ENCODE results near the gene APBA2. TPM values are rescaled to one million over a fixed set of nuclear protein-coding genes. Genes with fewer than 3 reads are reported as not detected.

The APBA2 gene
- total and polyA plus RNA-seq, 2 of the 4 experiments (the other 2 are of a cell fraction) = 21.7 to 33.0 TPM

GRCh38 chr15:28923726-28924280 is 38.0 kb downstream of the APBA2 start:
- dilution Hi-C loops (cut with HindIII; ENCODE audit: low sequenced_read_pairs, unreplicated experiment) = no loop called here
- H3K27me3 ChIP-seq (ENCODE audit: control insufficient read depth, insufficient read depth, low read length) = no peaks in the 10 kb centered on the region
- H3K18ac ChIP-seq (ENCODE audit: low read depth, low read length) = no peak overlapping the region
- ChIA-PET POLR2A (ENCODE audit: unreplicated experiment) (no interaction called here), CTCF (no interaction called here)
- peaks cover 19% of the 10 kb centered on the region for H4K20me1 ChIP-seq (ENCODE audit: insufficient read depth, low read length)
- no CpG with 5 or more reads among the region's 8 CpGs for WGBS, 2 experiments (ENCODE audit: extremely low coverage in 2 of 2, insufficient read length in 1 of 2)
- H3K4ac ChIP-seq (ENCODE audit: low read depth, low read length) = no peak overlapping the region
- no peak overlapping the region for H3K4me3 ChIP-seq (ENCODE audit: insufficient read depth, low read depth, low read length)
- no peak overlapping the region for H2BK15ac ChIP-seq (ENCODE audit: low read depth, low read length)
- no peak overlapping the region for H3K14ac ChIP-seq (replicated peaks; ENCODE audit: low read depth, low read length)
- peaks cover 0 to 46% of the 10 kb centered on the region in 2 experiments; a peak in 3 of 4 replicates for H3K79me1 ChIP-seq (ENCODE audit: low read depth in 1 of 2, low read length in 2 of 2)
- H3K9me3 ChIP-seq (ENCODE audit: control insufficient read depth, insufficient read depth, low read length) = no peaks in the 10 kb centered on the region
- in situ Hi-C loops (cut with MboI; ENCODE audit: low sequenced_read_pairs) = no loop called here
- H2AK5ac ChIP-seq (ENCODE audit: low read depth, low read length) = no peak overlapping the region
- peaks cover 4% of the 10 kb centered on the region for H3K9me1 ChIP-seq (ENCODE audit: insufficient read depth, low read length)
- H3K27ac ChIP-seq (ENCODE audit: insufficient read depth, low read length) = no peak overlapping the region
- no peak overlapping the region for H2AK9ac ChIP-seq (replicated peaks; ENCODE audit: low read depth, low read length, poor library complexity)
- no peak overlapping the region for H4K5ac ChIP-seq (ENCODE audit: low read depth, low read length)
- H3K23ac ChIP-seq (ENCODE audit: low read depth, low read length) = no peak overlapping the region
- H2BK120ac ChIP-seq (ENCODE audit: low read depth, low read length) = no peak overlapping the region
- no TSS peak for BruUV-seq (replicated peaks)
- H3K9ac ChIP-seq (ENCODE audit: low read depth, low read length) = no peak overlapping the region
- H2AFZ ChIP-seq (replicated peaks; ENCODE audit: low read length, poor library complexity) = no peak overlapping the region
- H3K36me3 ChIP-seq (ENCODE audit: control insufficient read depth, insufficient read depth, low read length) = peaks cover 8% of the 10 kb centered on the region
- H4K91ac ChIP-seq (ENCODE audit: insufficient read depth, low read depth, low read length) = no peak overlapping the region
- no peak overlapping the region for H3K4me2 ChIP-seq (ENCODE audit: low read depth, low read length)
- H3K56ac ChIP-seq (ENCODE audit: extremely low read depth, insufficient read depth, low read length) = no peak overlapping the region
- H2BK20ac ChIP-seq (ENCODE audit: low read depth, low read length) = no peak overlapping the region
- intact Hi-C loops (cut with micrococcal nuclease) = no loop called here
- no peak for ATAC-seq (ENCODE audit: low read depth)
- no peak overlapping the region for H4K8ac ChIP-seq (ENCODE audit: low read depth in 2 of 2, low read length in 2 of 2)
- DNase-seq = no peak
- no peak for TF ChIP-seq RFX5 (IDR thresholded peaks at IDR 0.05; ENCODE audit: low read depth, low read length)
- no peak for TF ChIP-seq SMC3 (IDR thresholded peaks at IDR 0.05; ENCODE audit: low read depth, low read length)
- no peak for TF ChIP-seq CEBPB (IDR thresholded peaks at IDR 0.05; ENCODE audit: low read depth, low read length)
- TF ChIP-seq ELK1 (IDR thresholded peaks at IDR 0.05; ENCODE audit: borderline replicate concordance, low read depth, low read length) = no peak
- TF ChIP-seq RAD21 (IDR thresholded peaks at IDR 0.05; ENCODE audit: low read length) = no peak
- no peak for TF ChIP-seq FOS (IDR thresholded peaks at IDR 0.05; ENCODE audit: low read depth, low read length)
- TF ChIP-seq CTCF (conservative IDR thresholded peaks at IDR 0.05; ENCODE audit: low read depth, low read length) = no peak
- no peak for TF ChIP-seq POLR2A (IDR thresholded peaks at IDR 0.05; ENCODE audit: low read depth, low read length)
- no peak for TF ChIP-seq NFE2L2 (IDR thresholded peaks at IDR 0.05; ENCODE audit: low read depth, low read length)
- TF ChIP-seq MAZ (IDR thresholded peaks at IDR 0.05; ENCODE audit: borderline replicate concordance, low read depth, low read length) = no peak
- TF ChIP-seq USF2 (IDR thresholded peaks at IDR 0.05; ENCODE audit: low read depth, low read length) = no peak
- no peak for TF ChIP-seq MAFK (IDR thresholded peaks at IDR 0.05; ENCODE audit: low read depth, low read length)
- no peak overlapping the region for H2BK5ac ChIP-seq (ENCODE audit: low read depth, low read length, poor library complexity, severe bottlenecking)
- no peaks in the 10 kb centered on the region for H3K4me1 ChIP-seq (ENCODE audit: control insufficient read depth, insufficient read depth, low read length)
